Central memory CD8-positive, alpha-beta T cell (primary cell): Measurements from ENCODE around the gene WIPF3.

Experiments used
- ATAC-seq: fragments of 150-1000 bp; cut with Tn5 transposase; replicated peaks from 2 replicates; pipeline ENCODE4 v1.10.0; 2022; ENCODE audit warnings: mild to moderate bottlenecking, moderate FRiP score, moderate number of reproducible peaks; ENCODE audit not compliant: poor library complexity, severe bottlenecking; ENCODE audit errors: extremely low read depth
- DNase-seq, 2 donors: peaks; one replicate each; pipeline ENCODE4 v3.0.0; 2021; ENCODE audit warnings: low spot score in 2 of 2
- H3K27ac Mint-ChIP-seq: one replicate; pipeline ENCODE4 v1.8.0; 2022; ENCODE audit warnings: low read depth, mild to moderate bottlenecking, moderate library complexity, mixed read lengths
- H3K27me3 Mint-ChIP-seq: one replicate; pipeline ENCODE4 v1.8.0; 2022; ENCODE audit warnings: mixed read lengths
- H3K36me3 Mint-ChIP-seq: one replicate; pipeline ENCODE4 v1.8.0; 2022; ENCODE audit warnings: mild to moderate bottlenecking, moderate library complexity, mixed read lengths; ENCODE audit not compliant: insufficient read depth
- H3K4me1 Mint-ChIP-seq: one replicate; pipeline ENCODE4 v1.8.0; 2022; ENCODE audit warnings: mixed read lengths
- H3K4me3 Mint-ChIP-seq: one replicate; pipeline ENCODE4 v1.8.0; 2022; ENCODE audit warnings: mild to moderate bottlenecking, moderate library complexity, mixed read lengths
- H3K9me3 Mint-ChIP-seq: one replicate; pipeline ENCODE4 v1.8.0; 2022; ENCODE audit warnings: mixed read lengths

The WIPF3 gene

DNA sequence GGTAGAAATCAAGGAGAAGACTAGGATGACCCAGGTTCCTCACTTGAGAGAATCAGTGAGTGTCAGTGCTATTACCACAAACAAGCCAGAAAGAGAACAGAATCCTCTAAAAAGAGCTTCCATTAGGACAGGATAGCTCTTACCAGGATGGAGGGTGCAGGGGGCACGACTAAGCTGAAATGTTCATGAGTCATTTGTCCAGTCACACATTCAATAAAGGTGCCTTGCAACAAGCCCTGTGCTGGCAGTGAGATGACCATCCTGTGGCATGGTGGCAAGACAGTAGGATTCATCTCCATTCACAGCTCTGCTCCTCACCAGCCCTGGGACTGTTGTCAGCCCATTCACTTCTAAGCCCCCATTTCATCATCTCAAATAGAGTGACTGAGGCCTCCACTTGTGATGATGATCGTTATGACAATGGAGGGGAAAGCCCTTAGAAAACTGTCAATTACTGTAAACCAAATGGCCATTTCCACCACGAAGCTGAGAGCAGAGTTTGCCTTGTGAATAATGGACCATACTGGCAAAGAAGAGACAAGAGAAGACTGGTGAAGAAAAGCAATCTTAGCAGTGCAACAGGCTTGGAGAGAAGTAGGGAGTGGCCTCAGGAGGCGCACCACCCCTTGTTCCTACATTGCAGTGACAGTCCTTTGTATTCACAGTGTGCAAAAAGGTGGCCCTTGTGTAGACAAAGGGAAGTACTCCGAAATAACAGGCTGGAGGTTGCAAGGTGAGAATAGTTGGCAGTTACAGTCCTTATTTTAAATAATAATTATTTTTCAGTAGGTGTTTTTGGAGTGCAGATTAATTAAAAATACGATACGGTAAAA, 9.0 kb upstream of the WIPF3 start:
- peaks cover under 1% of the 10 kb centered on the region for H3K36me3 Mint-ChIP-seq
- H3K4me1 Mint-ChIP-seq, result no peaks in the 10 kb centered on the region
- H3K27ac Mint-ChIP-seq, result no peak overlapping the region
- ATAC-seq, result no peak
- peaks cover 41% of the 10 kb centered on the region for H3K27me3 Mint-ChIP-seq
- no peaks in the 10 kb centered on the region for H3K9me3 Mint-ChIP-seq
- DNase-seq, result no peak
- no peak overlapping the region for H3K4me3 Mint-ChIP-seq

DNA sequence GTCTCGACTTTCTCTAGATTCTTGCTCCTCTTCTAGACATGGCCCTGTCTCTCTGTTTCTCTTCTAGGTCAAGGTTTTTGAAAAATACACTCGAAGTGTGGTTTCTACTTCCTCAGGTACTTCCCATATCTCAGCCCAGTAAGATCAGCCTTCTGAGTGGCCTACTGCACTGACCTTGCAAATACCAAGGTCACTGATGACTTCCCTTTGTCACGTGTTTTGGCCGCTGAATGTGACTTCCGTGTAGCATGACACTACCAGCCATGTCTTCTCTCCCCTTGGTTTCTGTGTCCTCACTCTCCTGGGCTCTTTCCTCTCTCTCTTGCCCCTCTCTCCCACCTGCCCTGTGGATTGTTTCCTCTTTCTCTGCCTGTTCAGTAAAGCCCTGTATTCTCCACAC, 7.9 kb upstream of the WIPF3 start:
- H3K4me1 Mint-ChIP-seq, result no peaks in the 10 kb centered on the region
- H3K36me3 Mint-ChIP-seq, result no peaks in the 10 kb centered on the region
- ATAC-seq (no peak), DNase-seq (no peak)
- H3K27me3 Mint-ChIP-seq, result peaks cover 52% of the 10 kb centered on the region
- no peaks in the 10 kb centered on the region for H3K9me3 Mint-ChIP-seq
- H3K27ac Mint-ChIP-seq, result no peak overlapping the region
- H3K4me3 Mint-ChIP-seq, result no peak overlapping the region

DNA sequence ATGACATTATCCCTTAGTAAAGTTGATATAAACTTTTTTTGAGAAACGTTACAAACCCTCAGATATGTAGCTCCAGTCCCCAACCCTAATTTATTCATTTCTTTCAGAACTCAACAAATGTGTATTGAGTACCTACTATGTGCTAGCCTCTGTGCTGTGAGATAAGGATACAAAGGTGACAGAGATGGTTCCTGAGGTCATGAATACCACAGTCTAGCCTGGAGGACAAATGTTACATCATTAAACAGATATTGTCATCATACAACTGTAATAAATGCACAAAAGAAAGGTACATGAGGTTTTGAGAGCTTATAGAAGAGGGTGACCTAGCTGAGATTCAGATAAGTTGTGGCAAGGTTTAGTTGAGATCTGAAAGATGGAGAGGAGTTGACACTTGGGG, 4.4 kb upstream of the WIPF3 start:
- no peaks in the 10 kb centered on the region for H3K36me3 Mint-ChIP-seq
- no peak overlapping the region for H3K4me3 Mint-ChIP-seq
- no peak for DNase-seq
- no peaks in the 10 kb centered on the region for H3K9me3 Mint-ChIP-seq
- H3K4me1 Mint-ChIP-seq, result no peaks in the 10 kb centered on the region
- H3K27ac Mint-ChIP-seq, result no peak overlapping the region
- ATAC-seq, result no peak
- peaks cover 70% of the 10 kb centered on the region for H3K27me3 Mint-ChIP-seq

DNA sequence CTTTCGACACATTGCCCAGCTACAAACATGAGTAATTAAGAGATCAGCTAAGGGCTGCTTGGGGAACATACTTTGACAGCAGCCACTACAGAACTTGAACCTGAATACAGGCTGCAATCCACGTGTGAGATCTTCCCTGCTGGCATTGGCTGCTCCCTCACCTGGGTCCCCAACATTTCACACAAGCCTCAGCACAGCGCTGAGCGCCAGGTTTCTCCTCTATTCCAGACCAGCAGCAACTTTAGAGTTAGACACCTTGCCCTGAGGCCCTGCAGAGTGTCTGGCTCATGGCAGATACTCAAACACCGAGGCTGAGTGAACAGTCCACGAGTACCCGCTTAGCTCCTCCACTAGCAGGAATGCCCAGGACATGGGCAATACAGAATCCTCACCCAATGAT, 1.3 kb upstream of the WIPF3 start:
- no peaks in the 10 kb centered on the region for H3K4me1 Mint-ChIP-seq
- peaks cover 88% of the 10 kb centered on the region for H3K27me3 Mint-ChIP-seq
- no peaks in the 10 kb centered on the region for H3K36me3 Mint-ChIP-seq
- H3K4me3 Mint-ChIP-seq, result no peak overlapping the region
- H3K9me3 Mint-ChIP-seq, result no peaks in the 10 kb centered on the region
- H3K27ac Mint-ChIP-seq, result no peak overlapping the region
- DNase-seq (no peak), ATAC-seq (no peak)

DNA sequence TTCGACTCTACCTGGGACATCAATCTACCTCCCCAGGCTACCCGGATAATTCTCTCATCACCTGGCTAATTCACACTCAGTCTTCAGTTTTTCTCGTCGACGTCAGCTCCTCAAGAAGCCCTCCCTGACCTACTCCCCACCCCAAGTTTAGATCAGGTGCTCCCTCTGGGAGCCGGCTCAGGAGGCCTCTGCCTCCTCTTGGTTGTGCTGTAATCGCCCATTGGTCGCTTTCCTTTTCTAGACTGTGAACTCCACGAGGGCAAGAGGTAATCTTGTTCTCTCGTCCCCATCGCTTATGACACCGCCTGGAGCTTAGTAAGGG, 461 bp upstream of the WIPF3 start:
- no peaks in the 10 kb centered on the region for H3K4me1 Mint-ChIP-seq

DNA sequence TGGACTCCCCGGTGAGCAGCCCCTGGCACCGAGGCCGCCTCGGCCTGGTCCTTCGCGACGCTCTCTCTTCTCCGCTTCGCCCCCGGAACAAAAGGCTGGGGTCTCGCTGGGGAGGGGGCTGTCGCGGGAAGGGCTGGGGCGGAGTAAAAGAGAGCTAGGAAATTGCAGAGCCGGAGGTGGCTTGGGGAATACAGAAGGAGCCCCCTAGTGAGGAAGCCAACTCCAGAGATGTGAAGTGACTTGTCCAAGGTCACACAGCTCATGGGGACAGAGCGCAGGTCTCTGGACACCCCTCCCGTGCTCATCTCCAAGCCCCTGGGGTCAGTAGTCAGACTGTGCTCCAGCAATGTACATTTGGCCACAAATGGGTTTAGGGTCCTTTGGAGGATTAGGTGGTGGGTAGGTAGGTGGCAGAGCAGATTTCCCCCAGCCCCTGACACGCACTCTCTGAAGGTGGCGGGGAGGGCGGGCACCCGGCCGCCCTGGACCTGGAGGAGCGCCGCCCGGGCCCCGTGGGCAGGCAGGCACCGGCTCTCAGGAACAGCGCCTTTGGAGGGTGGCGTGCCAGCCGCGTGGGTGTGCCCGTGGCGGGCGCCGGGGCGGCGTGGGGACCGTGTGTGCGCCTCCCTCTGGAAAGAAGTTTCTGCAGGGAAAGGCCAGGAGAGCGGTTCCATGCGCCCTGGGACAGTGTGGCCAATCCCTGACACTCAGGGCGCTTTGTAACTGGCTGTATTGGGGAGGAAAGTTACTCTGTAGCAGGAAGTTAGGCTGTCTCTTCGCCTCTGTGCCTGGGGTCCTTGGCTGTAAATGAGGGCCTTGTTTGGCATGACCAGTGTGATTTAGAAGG, 910 bp downstream of the WIPF3 start:
- DNase-seq, result no peak
- no peak for ATAC-seq
- no peaks in the 10 kb centered on the region for H3K36me3 Mint-ChIP-seq
- no peak overlapping the region for H3K4me3 Mint-ChIP-seq
- H3K4me1 Mint-ChIP-seq, result no peaks in the 10 kb centered on the region
- no peaks in the 10 kb centered on the region for H3K9me3 Mint-ChIP-seq
- peaks cover 85% of the 10 kb centered on the region for H3K27me3 Mint-ChIP-seq
- no peak overlapping the region for H3K27ac Mint-ChIP-seq

More for the DNA sequence above, 461 bp upstream of the WIPF3 start:
- peaks cover 89% of the 10 kb centered on the region for H3K27me3 Mint-ChIP-seq
- H3K9me3 Mint-ChIP-seq, result no peaks in the 10 kb centered on the region
- H3K4me3 Mint-ChIP-seq, result no peak overlapping the region
- H3K27ac Mint-ChIP-seq, result no peak overlapping the region
- ATAC-seq (no peak), DNase-seq (no peak)
- H3K36me3 Mint-ChIP-seq, result no peaks in the 10 kb centered on the region

DNA sequence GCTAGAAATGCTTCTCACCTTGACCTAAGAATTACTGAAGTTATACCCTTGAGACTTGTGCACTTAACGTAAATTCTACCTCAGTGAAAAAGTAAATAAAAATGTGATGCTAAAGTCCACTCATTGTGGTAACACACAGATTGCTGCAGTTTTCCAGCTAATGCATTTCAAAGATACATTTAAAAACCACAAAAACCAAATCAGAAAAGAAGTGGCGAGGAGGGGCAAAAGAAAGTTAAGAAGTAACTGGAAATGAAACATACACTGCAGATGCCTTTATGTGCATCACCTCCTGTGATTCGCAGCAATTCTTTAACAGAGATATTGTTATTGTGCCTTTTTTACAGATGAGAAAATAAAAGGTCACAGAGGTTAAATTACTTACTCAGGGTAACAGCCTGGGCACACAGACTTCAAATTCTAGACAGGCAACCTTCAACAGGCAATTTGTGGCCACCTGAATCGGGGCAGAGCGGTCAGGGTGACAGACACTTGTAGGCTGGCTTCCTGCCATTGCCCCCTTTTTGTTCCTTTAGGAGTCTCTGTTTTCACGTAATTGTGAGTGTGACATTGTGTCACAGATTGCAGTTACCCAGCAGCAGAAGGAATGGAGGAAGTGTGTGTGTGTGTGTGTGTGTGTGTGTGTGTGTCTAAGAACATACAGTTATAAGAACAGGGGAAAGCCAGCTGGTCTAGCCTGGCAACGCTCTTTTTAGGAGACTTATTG, 1.9 kb downstream of the WIPF3 start:
- no peaks in the 10 kb centered on the region for H3K4me1 Mint-ChIP-seq
- H3K4me3 Mint-ChIP-seq, result no peak overlapping the region
- peaks cover 85% of the 10 kb centered on the region for H3K27me3 Mint-ChIP-seq
- no peak overlapping the region for H3K27ac Mint-ChIP-seq
- no peak for DNase-seq
- no peak for ATAC-seq
- H3K9me3 Mint-ChIP-seq, result no peaks in the 10 kb centered on the region
- no peaks in the 10 kb centered on the region for H3K36me3 Mint-ChIP-seq

DNA sequence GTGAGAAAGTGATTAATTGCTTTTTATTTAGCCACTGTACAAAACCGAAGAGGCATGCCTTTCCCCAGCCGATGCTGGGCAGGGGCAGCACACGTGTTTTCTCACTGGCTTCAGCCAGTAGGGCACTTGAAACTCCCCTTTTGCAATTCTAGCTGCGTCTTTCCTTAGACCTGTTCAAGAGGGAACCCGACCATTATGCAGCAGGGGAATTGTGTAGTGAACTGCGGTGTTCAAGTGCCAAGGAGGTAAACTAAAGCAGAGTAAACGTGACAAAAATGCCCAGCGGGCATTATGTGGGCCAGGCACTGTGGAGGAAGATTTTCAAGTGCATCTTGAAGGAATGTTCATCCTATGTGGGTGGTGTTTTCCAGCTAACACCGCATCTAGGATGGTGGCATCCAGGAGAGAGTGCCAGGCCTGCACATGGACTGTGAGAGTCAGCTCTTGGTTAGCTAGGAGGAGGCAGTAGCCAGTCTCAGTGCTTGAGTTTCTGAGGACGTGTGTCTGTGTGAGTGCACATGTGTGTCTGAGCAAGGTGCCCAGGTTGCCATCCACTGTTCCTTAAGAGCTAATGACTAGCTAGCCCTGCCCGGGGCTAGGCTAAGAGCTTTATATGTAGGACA, 3.3 kb downstream of the WIPF3 start:
- H3K27me3 Mint-ChIP-seq, result peaks cover 88% of the 10 kb centered on the region
- ATAC-seq, result no peak

DNA sequence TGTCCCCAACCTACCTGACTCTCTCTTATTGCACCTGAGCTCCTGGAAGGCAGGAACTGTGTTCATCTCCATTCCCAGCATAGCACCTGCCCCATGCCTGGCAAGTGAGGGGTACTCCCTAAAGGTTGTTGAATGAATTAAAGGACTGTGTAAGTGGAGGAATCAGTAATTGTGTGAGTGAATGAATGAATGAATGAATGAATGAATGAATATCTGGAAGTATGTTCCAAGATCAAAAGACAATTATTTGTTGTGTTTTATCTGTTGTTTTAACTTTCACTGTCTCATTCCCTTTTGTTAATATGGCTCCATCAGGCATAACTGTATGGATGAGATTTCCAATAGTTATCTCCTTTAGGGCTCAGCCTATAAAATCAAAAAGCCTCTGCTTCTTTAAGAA, 4.0 kb downstream of the WIPF3 start:
- peaks cover 88% of the 10 kb centered on the region for H3K27me3 Mint-ChIP-seq
- H3K9me3 Mint-ChIP-seq, result no peaks in the 10 kb centered on the region
- no peaks in the 10 kb centered on the region for H3K36me3 Mint-ChIP-seq
- no peaks in the 10 kb centered on the region for H3K4me1 Mint-ChIP-seq
- ATAC-seq, result no peak
- no peak overlapping the region for H3K27ac Mint-ChIP-seq
- no peak for DNase-seq
- H3K4me3 Mint-ChIP-seq, result no peak overlapping the region

More for the DNA sequence above, 3.3 kb downstream of the WIPF3 start:
- DNase-seq, result no peak
- no peaks in the 10 kb centered on the region for H3K9me3 Mint-ChIP-seq
- H3K36me3 Mint-ChIP-seq, result no peaks in the 10 kb centered on the region
- H3K27ac Mint-ChIP-seq, result no peak overlapping the region
- no peaks in the 10 kb centered on the region for H3K4me1 Mint-ChIP-seq
- H3K4me3 Mint-ChIP-seq, result no peak overlapping the region

DNA sequence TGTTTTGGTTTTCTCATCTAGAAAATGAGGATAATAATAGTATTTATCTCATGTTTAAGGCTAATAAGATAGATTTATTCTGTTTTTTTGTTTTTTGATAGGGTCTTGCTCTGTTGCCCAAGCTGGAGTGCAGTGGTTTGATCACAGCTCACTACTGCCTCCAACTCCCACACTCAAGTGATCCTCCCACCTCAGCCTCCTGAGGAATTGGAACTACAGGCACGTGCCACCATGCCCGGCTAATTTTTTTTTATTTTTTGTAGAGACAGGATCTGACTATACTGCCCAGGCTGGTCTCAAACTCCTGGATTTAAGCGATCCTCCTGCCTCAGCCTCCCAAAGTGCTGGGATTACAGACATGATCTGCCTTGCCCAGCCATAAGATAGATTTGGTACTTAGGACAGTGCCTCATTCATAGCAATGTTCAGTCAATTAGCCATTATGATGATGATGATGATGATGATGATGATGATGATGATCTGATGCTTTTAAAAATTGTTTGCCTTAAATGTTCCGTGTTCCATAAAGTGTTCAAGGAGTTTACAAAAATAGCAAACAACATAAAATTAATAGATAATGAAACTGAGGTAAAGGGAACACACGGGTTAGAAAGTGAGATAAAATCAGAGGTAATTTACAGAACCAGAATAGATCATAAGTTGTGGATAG, 4.6 kb downstream of the WIPF3 start:
- no peaks in the 10 kb centered on the region for H3K4me1 Mint-ChIP-seq
- H3K9me3 Mint-ChIP-seq, result no peaks in the 10 kb centered on the region
- peaks cover 85% of the 10 kb centered on the region for H3K27me3 Mint-ChIP-seq
- H3K4me3 Mint-ChIP-seq, result no peak overlapping the region
- no peaks in the 10 kb centered on the region for H3K36me3 Mint-ChIP-seq
- DNase-seq (no peak), ATAC-seq (no peak)
- no peak overlapping the region for H3K27ac Mint-ChIP-seq

DNA sequence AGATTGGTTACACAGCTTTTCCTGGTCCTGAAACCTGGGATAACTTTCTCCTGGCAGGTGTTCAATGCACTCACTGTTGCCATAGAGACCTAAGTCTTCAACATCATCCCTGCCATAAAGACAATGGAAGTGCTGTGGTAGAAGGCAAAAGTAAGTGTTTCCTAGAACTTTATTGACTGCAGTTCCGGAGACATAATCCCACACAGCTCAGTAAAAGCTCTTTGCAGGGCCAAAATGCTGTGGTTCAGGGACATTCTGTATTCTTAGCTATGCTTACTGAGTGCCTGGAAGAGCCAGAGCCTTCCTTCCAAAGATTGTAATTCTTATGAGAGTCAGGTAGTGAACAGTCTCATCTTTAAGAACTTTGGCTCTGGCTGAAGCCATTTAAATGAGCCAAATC, 5.3 kb downstream of the WIPF3 start:
- Mint-ChIP-seq H3K4me1 (no peaks in the 10 kb centered on the region), H3K9me3 (no peaks in the 10 kb centered on the region), H3K27me3 (peaks cover 81% of the 10 kb centered on the region), H3K36me3 (no peaks in the 10 kb centered on the region), H3K27ac (no peak overlapping the region), H3K4me3 (no peak overlapping the region)
- DNase-seq (no peak), ATAC-seq (no peak)
